Skeletal muscle satellite cell (primary cell): ENCODE results near the gene HOXB3.

Experiments
- H3K27me3 ChIP-seq: 2 replicates; pipeline ENCODE4 v1.7.0; 2013; ENCODE audit warnings: low read length; ENCODE audit not compliant: control insufficient read depth, insufficient read depth
- H3K36me3 ChIP-seq: 2 replicates; pipeline ENCODE4 v1.7.0; 2013; ENCODE audit warnings: mild to moderate bottlenecking, control low read depth, low read length; ENCODE audit not compliant: insufficient read depth
- H3K4me1 ChIP-seq: 2 replicates; pipeline ENCODE4 v1.7.0; 2013; ENCODE audit warnings: low read length; ENCODE audit not compliant: control insufficient read depth, insufficient read depth
- H3K4me2 ChIP-seq: 2 replicates; pipeline ENCODE4 v1.7.0; 2013; ENCODE audit warnings: mild to moderate bottlenecking, low read length
- H3K4me3 ChIP-seq: 2 replicates; pipeline ENCODE4 v1.7.0; 2013; ENCODE audit warnings: low read length
- H3K9ac ChIP-seq: 2 replicates; pipeline ENCODE4 v1.7.0; 2013; ENCODE audit warnings: mild to moderate bottlenecking, low read depth, low read length, moderate library complexity
- H3K9me3 ChIP-seq: replicated peaks from 2 replicates; pipeline ENCODE4 v1.7.0; 2013; ENCODE audit warnings: mild to moderate bottlenecking, control low read depth, low read length

Gene HOXB3

GRCh38 chr17:48571826-48572417 is 18.1 kb downstream of the HOXB3 start:
- peaks cover 8% of the 10 kb centered on the region for H3K36me3 ChIP-seq
- H3K4me3 ChIP-seq: no peak overlapping the region
- no peaks in the 10 kb centered on the region for H3K9me3 ChIP-seq
- H3K4me1 ChIP-seq: peaks cover 34% of the 10 kb centered on the region
- peak overlapping the region; percentile 85 for H3K9ac ChIP-seq
- no peaks in the 10 kb centered on the region for H3K27me3 ChIP-seq
- peak overlapping the region; percentile 77 for H3K4me2 ChIP-seq

GRCh38 chr17:48571024-48571818 is 18.8 kb downstream of the HOXB3 start:
- peak overlapping the region; percentile 85 for H3K9ac ChIP-seq
- H3K4me3 ChIP-seq: peak overlapping the region; percentile 60
- H3K4me2 ChIP-seq: peak overlapping the region; percentile 77
- H3K27me3 ChIP-seq: no peaks in the 10 kb centered on the region
- H3K4me1 ChIP-seq: peaks cover 32% of the 10 kb centered on the region
- peaks cover 8% of the 10 kb centered on the region for H3K36me3 ChIP-seq
- no peaks in the 10 kb centered on the region for H3K9me3 ChIP-seq

GRCh38 chr17:48570325-48571023 is 19.6 kb downstream of the HOXB3 start:
- peaks cover 4% of the 10 kb centered on the region for H3K36me3 ChIP-seq
- peak overlapping the region; percentile 60 for H3K4me3 ChIP-seq
- H3K9ac ChIP-seq: peak overlapping the region; percentile 85
- H3K27me3 ChIP-seq: no peaks in the 10 kb centered on the region
- no peaks in the 10 kb centered on the region for H3K9me3 ChIP-seq
- H3K4me2 ChIP-seq: peak overlapping the region; percentile 77
- H3K4me1 ChIP-seq: peaks cover 34% of the 10 kb centered on the region

GRCh38 chr17:48569674-48570324 is 20.2 kb downstream of the HOXB3 start:
- Histone ChIP-seq H3K4me1 (peaks cover 41% of the 10 kb centered on the region), H3K27me3 (no peaks in the 10 kb centered on the region), H3K9ac (peak overlapping the region; percentile 85), H3K36me3 (peaks cover 2% of the 10 kb centered on the region), H3K4me2 (peak overlapping the region; percentile 77), H3K9me3 (no peaks in the 10 kb centered on the region), H3K4me3 (peak overlapping the region; percentile 60)

GRCh38 chr17:48569240-48569582 is 20.8 kb downstream of the HOXB3 start:
- peaks cover 46% of the 10 kb centered on the region for H3K4me1 ChIP-seq
- no peaks in the 10 kb centered on the region for H3K27me3 ChIP-seq
- no peaks in the 10 kb centered on the region for H3K36me3 ChIP-seq
- H3K9ac ChIP-seq: no peak overlapping the region
- no peak overlapping the region for H3K4me3 ChIP-seq
- no peak overlapping the region for H3K4me2 ChIP-seq
- no peaks in the 10 kb centered on the region for H3K9me3 ChIP-seq

- Histone ChIP-seq H3K36me3 (no peaks in the 10 kb centered on the region), H3K9me3 (no peaks in the 10 kb centered on the region), H3K4me1 (peaks cover 51% of the 10 kb centered on the region), H3K4me2 (peak overlapping the region; percentile 31), H3K4me3 (no peak overlapping the region), H3K9ac (no peak overlapping the region), H3K27me3 (no peaks in the 10 kb centered on the region)
Observed at GRCh38 chr17:48568499-48569239, 21.4 kb downstream of the HOXB3 start.

- Histone ChIP-seq H3K27me3 (no peaks in the 10 kb centered on the region), H3K4me3 (no peak overlapping the region)
Observed at GRCh38 chr17:48567646-48568354, 22.2 kb downstream of the HOXB3 start.

GRCh38 chr17:48567209-48567608 is 22.8 kb downstream of the HOXB3 start:
- H3K4me2 ChIP-seq: no peak overlapping the region
- peaks cover 42% of the 10 kb centered on the region for H3K4me1 ChIP-seq
- no peak overlapping the region for H3K9ac ChIP-seq
- H3K36me3 ChIP-seq: peaks cover under 1% of the 10 kb centered on the region
- no peaks in the 10 kb centered on the region for H3K9me3 ChIP-seq
- no peak overlapping the region for H3K4me3 ChIP-seq
- no peaks in the 10 kb centered on the region for H3K27me3 ChIP-seq

More at GRCh38 chr17:48567646-48568354, 22.2 kb downstream of the HOXB3 start:
- H3K4me1 ChIP-seq: peaks cover 47% of the 10 kb centered on the region
- H3K36me3 ChIP-seq: no peaks in the 10 kb centered on the region
- H3K9ac ChIP-seq: no peak overlapping the region
- no peaks in the 10 kb centered on the region for H3K9me3 ChIP-seq
- no peak overlapping the region for H3K4me2 ChIP-seq

- H3K4me2 ChIP-seq: no peak overlapping the region
- H3K4me1 ChIP-seq: peaks cover 39% of the 10 kb centered on the region
- H3K27me3 ChIP-seq: no peaks in the 10 kb centered on the region
- peaks cover 5% of the 10 kb centered on the region for H3K36me3 ChIP-seq
- H3K4me3 ChIP-seq: no peak overlapping the region
- no peaks in the 10 kb centered on the region for H3K9me3 ChIP-seq
- H3K9ac ChIP-seq: no peak overlapping the region
Observed at GRCh38 chr17:48566717-48567116, 23.3 kb downstream of the HOXB3 start.

GRCh38 chr17:48565925-48566710 is 23.9 kb downstream of the HOXB3 start:
- Histone ChIP-seq H3K9me3 (no peaks in the 10 kb centered on the region), H3K9ac (no peak overlapping the region), H3K4me2 (no peak overlapping the region), H3K36me3 (peaks cover 11% of the 10 kb centered on the region), H3K4me3 (no peak overlapping the region), H3K4me1 (peaks cover 33% of the 10 kb centered on the region), H3K27me3 (no peaks in the 10 kb centered on the region)
